Stimulated activated CD4-positive, alpha-beta T cell treated with anti-CD3 and anti-CD28 coated beads, Interleukin-1b, Interleukin-23, amount 100 ng/mL, for 4 hours (primary cell): ENCODE data around the gene GTF3A.

ENCODE experiments used
- DNase-seq, 2 donors: peaks; one replicate each; pipeline ENCODE4 v3.0.0-alpha.2; 2020; ENCODE audit warnings: low read depth in 2 of 2

The GTF3A gene

DNA sequence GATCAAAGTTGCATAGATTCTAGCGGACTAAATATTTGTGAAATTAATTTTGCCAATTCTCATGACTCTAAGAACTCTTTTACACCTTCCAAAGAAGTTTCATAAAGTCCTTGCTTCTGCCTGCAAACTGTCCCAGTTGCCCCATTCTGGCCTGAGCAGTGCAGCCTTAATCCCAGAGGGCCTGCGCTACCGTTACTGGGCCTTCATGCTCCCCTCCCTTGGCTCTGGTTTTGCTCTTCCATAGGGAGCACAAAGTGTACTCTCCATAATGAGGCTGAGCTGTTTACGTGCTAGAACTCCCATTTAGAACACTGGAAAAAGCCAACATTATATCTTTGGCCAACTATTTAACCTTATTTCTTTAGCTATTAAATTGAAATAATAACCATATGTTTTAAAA lies 23.9 kb downstream of the GTF3A start:
- DNase-seq, result no peak

DNA sequence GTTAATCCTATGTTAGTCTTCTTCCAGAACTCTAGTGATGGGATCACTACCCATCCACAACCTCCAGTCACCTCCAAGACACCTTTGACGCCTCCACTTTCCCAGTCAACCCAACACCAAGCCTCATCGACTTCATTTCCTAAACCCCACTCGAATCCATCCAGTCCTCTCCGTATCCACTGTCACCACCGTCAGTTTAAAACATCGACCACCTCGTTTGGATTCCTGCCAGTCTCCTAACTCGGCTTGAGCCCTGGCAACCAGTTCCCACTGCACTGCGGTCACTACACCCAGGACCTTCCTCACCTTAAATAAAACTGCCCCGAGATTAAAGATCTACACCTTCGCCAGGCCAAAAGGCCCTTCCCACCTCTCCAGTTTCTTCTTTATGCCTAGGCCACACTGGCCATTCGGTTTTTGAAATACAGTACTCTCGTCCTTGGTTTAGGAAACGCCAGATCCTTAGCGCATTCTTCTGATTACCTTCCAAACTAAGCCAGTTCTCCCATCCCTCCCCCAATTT lies 24.7 kb downstream of the GTF3A start:
- no peak for DNase-seq

DNA sequence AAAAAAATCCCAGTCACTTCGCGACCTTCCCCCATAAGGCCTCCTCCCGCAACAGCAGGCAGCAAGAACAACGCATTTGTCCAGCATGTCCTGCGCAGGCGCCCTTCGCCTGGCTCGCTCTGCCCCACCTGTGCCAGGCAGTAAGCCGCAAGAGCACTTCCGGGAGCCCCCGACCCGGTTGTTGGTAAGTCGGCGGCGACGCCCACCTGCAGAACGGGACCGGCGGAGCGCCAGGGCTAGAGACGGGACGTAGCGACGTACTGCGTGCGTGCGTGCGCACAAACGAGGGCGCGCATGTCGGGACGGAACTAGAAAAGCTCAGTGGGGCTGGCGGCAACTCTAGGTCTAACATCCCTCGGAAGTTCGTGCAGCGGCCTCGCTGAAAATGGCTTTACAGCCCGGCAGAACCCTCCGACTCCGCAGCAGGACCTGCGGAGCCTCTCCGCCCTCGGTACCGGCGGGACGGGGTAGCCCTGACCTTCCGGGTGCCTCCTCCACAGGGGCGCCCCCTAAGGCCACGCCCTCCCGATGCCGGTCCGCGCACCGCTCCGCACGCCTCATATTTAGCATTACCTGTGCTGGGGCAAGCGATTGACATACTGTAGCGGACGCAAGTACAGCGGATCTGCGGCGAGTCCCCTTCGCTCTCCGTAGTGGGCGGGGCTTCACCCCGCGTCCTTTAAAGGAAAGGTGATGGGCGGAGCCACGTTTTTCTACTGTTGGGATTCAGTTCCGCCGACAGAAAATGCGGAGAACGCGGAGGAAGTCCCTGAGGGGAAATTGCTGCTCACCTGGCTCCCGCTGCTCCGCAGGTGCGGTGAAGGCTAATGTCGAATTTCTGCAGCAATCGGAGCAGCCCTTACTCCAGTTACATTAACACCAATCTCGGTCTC lies 25.8 kb downstream of the GTF3A start, which contains the start of gene MTIF3:
Gene MTIF3 (minus strand): TSS at position 629 of the 893 bp plus-strand sequence. CDS start 10,116 bp downstream, outside the sequence.
- DNase-seq, result peak; percentile 91 to 96

DNA sequence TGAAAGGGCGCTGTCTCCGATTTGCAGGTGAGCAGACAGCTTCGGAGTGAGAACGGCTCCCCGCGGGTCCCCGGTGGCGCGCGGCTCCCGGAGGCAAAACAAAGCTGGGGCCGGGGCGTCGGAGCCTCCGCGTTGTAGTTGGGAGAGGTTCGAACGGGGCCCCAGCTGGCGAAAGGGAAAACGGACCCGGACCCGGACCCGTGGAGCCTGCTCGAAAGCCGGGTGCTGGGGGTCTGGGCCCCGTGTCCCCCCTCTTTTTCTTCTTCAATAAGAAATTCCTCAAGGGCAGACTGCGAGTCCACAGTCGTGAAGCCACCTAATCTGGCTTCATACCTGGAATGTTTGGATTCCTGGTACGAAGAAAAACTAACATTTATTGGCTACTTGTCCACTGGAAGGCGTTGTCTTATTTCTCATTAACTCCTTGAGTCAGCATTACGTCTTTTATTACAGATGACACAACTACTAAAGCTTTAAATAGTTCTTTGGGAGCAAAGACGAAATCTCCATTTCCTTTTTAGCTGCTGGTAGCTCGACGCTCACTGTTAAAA lies 26.6 kb downstream of the GTF3A start:
- DNase-seq, result peak in 1 of 2 donors; percentile 32

DNA sequence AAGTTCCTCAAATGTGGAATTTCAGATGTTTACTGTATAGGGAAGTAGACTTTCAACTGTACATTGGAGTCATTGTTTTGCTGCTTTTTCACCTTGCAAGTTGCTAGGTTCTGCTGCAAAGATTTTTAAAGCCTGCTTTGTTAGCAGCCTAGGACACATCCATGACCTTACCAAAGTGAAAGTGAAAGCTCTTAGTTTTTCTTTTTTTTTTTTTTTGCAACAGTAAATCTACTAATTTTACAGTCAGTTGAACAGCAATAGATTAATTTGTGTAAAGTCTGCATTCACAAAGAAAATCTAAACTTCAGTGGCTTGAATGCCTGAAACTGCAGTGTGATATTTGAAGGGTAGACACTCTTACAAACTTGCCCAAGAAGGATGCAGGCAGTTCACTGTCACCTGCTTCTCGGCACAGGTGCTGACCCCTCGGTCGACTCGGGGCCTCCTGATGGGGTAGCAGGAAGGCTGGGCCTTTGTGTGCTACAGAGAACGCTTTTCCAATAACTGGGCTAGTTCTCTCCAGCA lies 31.0 kb downstream of the GTF3A start:
- peak in 1 of 2 donors; percentile 9 for DNase-seq

DNA sequence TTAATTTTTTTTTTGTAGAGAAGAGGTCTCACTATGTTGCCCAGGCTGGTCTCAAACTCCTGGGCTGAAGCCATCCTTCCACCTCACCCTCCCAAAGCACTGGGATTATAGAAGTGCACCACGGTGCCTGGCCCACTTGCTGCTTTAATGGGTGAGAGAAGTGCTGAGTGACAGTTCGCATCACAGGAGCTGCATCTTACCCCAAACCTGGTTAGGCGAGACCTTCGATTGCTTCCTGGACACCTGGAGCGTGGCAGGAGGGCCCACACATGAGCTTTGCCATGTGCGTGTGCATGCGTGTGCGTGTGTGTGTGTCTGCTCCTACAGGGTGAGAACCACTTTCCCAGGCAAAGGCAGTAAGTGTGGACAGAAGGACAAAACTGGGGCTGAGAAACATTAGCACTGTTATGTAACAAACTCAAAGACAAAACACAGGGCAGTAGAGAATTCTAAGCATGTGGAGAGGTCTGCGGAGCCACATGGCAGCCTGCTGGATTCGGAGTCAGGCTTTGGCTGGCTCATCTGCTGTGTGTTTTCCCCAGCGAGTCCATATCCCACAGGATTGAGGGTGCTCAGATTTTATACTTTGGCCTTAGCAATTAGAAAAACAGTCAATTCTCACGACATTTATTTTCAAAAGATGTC lies 37.6 kb downstream of the GTF3A start:
- DNase-seq, result no peak

DNA sequence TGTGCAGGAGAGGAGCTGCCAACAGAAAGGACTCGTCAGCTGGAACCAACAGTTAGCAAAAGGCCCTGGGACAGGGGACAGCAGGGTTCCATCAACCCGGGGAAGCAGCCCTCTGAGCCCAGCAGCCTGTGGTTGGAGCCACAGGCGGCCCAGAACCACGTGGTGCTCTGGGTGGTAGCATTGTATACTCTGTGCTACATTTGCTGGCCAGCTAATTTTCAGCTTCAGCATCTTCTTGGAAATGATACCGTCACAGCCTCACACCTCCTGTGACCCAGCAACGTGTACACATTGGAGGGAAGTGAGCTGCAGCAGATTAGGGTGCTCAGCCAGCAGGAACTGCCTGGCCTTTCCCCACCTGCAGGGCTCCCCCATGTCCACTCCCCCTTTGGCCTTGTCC lies 39.1 kb downstream of the GTF3A start:
- no peak for DNase-seq

DNA sequence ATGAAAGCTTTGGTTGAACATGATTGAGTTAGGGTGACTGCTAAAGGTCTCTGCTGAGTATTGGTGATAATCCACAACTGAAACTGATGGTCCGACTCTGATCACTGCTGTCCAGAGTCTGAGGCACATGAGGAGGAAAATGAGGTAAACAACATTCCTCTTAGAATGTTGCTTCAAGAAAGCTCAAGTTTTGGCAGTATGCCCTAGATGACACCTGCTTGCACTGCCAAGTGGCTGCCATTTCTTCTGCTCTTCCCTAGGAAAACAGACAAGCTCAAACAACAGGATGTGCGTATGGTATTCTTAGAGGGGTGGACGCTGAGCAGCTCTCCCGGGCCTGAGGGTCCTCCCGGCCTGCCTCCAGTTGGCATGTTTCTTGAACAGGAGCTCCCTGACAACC lies 41.2 kb downstream of the GTF3A start:
- no peak for DNase-seq

DNA sequence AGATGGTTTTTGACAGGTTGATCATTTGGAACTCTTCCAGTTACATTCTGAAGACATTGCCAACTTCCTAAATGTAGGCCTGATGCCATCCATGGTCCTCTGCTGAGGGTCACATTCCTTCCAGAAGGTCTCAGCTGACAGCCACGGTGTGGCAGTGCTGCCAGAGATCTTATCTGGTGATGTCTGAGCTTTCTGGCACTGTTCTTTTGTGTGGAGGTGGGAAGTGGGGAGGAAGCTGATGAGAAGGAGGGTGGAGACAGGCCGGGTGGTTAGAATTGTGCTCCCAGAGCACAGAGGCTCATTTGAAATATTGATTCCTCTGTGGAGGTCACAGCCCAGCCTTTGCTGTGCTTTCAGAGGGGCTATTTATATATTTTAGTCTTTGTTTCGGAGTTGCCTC lies 42.1 kb downstream of the GTF3A start:
- DNase-seq, result no peak

DNA sequence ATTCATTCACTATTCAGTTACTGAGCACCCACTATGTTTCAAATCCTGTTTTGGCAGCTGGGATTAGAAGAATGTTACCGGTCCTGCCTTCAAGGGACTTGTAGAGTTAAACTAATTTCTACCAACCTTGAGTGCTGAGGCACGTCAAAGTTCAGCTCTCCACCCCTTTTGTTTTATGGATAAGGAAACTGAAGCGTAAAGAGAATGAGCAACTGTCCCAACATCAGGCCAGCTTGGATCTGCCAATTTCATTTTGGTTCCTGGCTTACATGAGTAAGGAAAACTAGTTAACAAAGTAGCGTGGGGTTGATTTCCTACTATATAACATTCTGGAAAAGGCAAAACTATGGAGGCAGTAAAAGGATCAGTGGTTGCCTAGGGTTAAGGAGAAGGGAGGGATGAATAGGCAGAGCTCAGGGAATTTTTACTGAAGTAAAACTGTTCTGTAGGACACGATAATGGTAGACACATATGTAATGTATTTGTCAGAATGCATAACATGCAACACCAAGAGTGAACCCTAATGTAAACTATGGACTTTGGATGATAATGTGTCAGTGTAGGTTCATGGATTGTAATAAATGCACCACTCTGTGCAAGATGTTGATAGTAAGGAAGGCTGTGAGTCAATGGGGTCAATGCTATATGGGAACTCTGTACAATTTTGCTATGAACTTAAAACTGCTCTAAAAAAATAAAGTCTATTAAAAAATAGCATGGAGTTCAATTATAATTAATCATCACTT lies 45.8 kb downstream of the GTF3A start:
- no peak for DNase-seq

DNA sequence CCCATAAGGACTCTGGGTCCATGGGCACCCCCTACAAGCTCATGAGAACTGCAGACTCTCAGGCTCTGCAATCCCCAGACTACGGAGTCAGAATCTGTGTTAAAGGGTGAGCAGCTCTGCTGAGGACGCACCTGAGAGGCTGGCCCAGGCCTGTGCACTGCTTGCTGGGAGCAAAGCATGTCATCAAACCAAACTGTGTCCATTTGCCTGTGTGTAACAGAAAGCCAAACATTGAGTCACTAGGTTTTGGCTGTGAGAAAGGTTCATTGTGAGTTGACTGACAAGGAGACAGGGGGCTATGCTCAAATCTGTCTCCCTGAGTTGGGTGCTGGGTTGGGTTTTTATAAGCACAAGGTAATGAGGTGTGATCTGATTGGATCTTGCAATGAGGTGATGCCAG lies 48.0 kb downstream of the GTF3A start:
- no peak for DNase-seq

DNA sequence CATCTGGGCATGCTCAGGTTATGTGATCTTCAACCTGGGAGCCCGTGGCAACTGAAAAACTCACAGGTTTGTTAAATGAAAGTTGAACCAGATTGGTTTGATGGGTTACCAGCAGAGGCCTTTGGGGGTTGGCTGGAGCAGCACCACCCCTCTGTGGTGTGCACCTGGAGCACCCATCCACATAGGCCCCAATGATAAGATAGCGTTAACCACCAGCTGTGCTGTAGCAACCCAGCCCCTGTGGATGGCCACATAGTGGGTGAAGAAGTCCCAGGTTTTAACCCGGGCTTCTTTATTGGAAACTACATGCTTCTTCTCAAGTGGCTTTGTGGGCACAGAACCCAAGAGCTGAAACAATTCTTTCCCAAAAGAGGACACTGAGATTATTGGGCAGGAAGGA lies 48.5 kb downstream of the GTF3A start:
- no peak for DNase-seq

DNA sequence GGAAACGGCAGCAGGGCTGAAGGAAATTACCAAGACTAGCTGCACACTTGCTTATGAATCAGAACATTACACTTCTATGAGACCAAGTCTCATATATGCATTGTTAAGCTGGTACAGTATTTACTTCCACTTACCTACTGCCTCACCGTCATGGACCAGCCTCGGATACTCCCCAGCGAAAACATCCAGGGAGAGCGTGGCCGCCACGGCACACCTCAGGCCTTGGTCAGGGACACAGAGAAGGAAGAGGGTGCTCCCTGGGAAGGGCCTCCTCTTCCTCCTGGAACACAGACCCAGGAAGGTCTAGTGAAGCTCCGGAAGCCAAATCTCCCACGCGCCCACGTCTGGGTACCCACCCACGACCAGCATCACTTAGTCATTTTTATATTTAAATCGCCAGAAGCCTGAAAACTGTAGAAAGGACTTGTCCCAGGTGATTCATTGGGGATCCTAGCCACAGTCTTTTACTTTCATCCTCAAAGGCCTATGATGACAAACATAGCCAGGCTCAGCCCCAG lies 50.4 kb downstream of the GTF3A start:
- DNase-seq, result no peak

DNA sequence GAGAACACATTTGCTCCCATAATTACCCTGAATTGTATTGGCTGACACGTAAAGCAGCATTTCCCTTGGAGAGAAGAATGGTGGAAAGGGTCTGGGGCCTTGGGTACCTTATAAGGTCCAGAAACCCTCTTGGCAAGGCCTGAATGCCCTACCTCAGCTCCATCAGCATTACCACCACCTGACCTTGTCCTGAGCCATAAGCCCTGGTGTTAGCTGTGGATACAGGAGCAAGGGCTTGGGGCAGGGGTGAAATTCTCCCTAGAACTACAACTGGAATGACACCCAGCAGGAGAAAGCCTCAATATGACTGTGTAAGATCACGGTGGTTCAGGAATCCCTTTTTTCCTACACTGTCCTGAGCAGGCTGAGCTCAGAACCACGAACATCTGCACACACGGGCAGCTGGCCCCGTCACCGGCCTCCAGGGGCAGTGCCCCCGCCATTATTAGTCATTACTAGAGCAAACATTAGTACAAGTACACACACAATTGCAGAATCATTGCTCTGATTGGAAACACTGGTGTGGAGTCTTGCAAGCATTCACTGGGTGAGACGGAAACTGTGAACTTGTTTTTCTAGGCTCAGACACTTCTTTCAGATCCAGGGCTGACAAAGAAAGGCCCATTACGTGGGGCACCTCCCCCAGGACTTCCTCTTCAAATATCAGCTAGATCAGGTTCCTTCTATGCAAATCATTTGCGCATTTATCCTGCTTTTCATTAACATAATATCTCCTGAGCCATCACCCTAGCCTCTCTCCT lies 52.7 kb downstream of the GTF3A start:
- peak in 1 of 2 donors; percentile 3 for DNase-seq

DNA sequence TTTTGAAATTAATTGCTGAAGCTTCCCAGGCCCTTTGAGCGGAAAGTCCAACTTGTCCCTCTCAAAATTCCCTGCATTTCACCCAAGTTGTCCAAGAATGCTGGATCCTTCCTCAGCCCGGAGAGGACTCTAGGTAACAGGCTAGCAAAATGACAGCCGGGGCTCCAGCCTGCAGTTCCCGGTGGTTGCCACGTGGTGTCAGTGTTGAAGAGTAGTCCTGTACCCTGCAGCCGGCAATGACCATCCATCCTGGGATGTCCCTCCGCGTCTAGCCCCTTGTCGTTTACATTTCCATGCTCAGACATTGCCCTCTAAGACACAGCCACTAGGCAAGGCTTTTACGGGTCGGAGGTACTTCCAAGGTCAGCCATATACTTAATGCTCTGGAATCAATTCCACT lies 57.3 kb downstream of the GTF3A start:
- no peak for DNase-seq

DNA sequence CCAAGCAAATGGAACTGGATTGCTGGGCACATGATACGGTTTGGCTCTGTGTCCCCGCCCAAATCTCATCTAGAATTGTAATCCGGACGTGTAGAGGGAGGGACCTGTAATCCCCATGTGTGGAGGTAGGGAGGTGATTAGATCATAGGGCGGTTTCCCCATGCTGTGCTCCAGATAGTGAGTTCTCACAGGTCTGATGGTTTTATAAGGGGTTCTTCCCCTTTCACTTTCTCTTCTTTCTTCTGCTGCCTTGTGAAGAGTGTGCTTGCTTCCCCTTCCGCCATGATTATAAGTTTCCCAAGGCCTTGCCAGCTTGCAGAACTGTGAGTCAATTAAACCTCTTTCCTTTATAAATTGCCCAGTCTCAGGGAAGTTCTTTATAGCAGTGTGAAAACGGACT lies 58.6 kb downstream of the GTF3A start:
- no peak for DNase-seq

DNA sequence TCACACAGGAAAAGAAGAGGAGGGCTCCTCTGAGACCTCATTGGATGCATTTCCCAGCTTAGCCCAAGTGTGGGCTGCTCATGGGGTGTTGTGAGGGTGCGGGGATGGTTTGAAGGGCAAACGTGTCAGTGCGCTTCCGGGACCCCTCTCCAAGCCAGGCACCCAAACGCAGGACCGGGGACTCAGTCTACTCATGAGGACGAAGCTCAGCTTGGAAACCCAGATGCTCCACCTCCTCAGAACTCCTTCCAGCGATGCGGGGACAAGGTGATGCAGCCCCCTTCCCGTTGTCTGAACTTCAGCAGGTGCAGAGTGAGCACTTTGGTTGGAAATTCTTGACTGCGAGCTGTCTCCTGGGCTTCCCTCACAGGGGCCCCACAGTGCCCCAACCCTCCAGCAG lies 59.0 kb downstream of the GTF3A start:
- DNase-seq, result no peak
